Stimulated activated CD4-positive, alpha-beta T cell treated with anti-CD3 and anti-CD28 coated beads, Interleukin-2, amount 100 ng/mL, for 24 hours (primary cell): ENCODE measurements around the gene SNRPE.
A peak's percentile ranks its signal among the peaks of the same experiment; 100 is the strongest.
"Not testable (repeated sequence)": the region's sequence is repeated elsewhere in the genome, so short reads cannot be mapped to it uniquely, and the experiment has no call there.

Experiments
- DNase-seq, 2 donors: peaks; one replicate each; pipeline ENCODE4 v3.0.0-alpha.2; 2020

The SNRPE gene

DNA sequence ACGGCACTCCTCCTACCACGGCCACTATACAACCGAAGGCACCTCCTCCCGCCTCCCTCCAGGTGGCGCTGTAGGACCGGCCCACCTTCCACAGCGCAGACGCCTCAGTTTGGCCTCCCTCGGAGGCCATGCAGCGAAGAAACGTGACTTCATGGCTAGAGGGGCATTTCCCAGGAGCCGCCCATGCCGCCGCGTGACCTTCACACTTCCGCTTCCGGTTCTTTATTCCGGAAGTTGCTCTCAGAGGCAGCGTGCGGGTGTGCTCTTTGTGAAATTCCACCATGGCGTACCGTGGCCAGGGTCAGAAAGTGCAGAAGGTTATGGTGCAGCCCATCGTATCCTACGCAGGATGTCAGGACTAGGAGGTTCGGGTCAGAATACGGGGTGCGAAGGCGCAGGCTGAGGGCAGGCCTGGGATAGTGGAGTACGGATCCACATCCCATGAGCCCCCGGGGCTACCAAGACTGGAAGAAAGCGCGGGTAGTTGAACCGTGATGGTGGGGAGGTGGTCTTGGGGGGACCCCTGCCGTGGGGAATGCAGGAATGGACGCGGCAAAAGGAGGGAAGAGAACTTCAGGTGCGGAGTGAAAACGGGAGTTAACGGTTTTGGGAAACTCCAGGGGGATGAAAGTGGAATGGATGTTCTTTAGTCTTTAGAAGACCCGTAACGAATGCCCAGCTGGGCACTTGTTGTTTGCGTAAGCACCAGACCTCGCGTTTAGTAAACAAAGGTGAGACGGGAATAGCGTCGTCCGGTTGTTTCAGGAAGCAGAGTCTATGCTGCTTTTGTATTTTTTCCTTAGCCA, at the start of gene SNRPE:
Gene SNRPE, plus strand, starts transcription at position 221 of the 806 bp plus-strand sequence. Its CDS starts 61 bp downstream, at position 282.
- DNase-seq: peak; percentile 95 to 96

GRCh38 chr1:203813581-203814341, 47.6 kb upstream of the SNRPE start:
- no peak for DNase-seq

GRCh38 chr1:203818399-203818798, 43.0 kb upstream of the SNRPE start:
- DNase-seq: no peak

- DNase-seq: no peak
These were observed 38.1 kb upstream of the SNRPE start for GRCh38 chr1:203823306-203823705.

- DNase-seq: no peak
These were observed 35.2 kb upstream of the SNRPE start for GRCh38 chr1:203826175-203826574.

DNA sequence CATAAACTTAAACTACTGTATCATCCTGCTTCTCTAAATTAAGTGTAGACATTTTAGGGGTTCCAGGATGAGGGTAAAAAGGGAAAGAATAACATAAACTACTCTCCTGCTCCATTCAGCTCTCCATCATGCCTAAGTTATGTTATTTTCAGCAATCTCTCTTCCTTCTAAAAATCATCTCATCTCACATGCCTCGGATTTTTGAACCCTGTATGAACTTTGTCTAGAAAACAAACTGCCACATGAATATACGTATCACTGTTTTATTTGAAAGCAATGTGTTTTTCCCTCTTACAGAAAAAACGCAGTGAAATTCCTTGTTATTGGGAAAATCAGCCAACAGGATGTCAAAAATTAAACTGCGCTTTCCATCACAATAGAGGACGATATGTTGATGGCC, 33.4 kb upstream of the SNRPE start:
- no peak for DNase-seq

DNA sequence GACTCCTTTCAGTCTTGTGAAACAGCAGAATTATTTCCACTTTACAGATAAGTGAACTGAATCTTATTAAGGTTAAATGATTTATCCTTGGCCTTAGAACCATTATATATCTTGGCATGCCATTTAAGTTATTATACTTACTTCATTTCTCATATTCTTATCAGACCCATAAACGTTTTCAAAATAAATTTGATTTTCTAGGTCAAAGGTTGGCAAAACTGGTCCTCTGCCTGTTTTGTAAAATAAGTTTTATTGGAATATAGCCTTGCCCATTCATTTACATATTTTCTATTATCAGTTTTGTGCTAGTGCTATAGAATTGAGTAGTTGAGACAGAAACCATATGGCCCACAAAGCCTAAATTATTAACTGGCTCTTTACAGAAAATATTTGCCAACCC, 32.9 kb upstream of the SNRPE start:
- DNase-seq: no peak

- not testable (repeated sequence) for DNase-seq
These were observed 32.2 kb upstream of the SNRPE start for GRCh38 chr1:203829247-203829646.

DNA sequence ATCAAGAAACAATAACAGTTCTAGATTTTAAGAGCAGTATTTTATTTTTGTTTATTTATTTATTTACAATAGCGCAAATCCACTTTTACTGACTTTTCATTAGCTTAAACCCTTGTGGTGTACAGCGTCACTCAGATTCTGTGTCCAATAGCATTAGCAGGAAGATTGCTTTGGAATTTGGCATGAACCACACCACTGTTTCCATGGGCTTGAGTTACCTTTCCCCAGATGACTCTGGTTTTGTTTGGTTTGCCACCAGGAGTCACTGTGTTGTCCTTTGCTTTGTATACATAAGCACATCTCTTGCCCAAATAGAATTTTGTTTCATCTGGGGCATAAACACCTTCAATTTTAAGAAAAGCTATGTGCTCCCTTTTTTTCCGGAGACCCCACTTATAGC, 25.9 kb upstream of the SNRPE start:
- no peak for DNase-seq

GRCh38 chr1:203839081-203839480, 22.3 kb upstream of the SNRPE start:
- no peak for DNase-seq

DNA sequence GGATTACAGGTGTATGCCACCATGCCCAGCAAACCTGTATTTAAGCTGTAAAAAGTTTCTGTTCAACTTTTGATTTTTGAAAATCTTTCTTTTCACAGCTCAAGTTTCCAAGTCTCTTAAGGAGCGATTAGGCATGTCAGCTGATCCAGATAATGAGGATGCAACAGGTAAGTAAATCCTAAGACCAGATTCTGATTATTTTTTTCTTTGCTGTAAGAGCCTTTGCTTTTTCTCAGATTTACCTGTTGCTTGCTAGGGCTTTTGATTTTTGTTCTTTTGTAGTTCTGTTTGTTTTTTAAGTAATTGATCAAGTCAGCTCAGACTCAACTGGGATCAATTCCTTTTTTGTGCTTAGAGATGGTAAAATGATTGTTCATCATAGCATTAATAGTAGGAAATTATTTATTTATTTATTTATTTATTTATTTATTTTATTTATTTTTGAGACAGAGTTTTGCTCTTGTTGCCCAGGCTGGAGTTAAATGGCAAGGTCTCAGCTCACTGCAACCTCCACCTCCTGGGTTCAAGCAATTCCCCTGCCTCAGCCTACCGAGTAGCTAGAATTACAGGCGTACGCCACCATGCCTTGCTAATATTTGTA, 21.1 kb upstream of the SNRPE start:
- DNase-seq: no peak

DNA sequence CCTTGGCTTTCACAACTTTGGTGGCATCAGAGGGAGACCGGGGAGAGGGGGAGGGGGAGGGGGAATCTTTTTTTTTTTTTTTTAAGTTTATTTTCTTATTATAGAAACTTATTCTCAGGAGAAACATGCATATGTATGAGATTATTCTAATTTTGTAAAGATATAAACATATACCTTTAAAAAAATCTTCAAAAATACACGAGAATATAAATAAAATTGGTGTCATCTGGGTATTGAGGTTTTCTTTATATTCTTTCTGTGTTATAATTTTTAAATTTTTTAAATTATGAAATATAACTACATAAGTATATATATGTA, 18.9 kb upstream of the SNRPE start:
- no peak for DNase-seq

- no peak for DNase-seq
These were observed 18.0 kb upstream of the SNRPE start for GRCh38 chr1:203843435-203843834.

DNA sequence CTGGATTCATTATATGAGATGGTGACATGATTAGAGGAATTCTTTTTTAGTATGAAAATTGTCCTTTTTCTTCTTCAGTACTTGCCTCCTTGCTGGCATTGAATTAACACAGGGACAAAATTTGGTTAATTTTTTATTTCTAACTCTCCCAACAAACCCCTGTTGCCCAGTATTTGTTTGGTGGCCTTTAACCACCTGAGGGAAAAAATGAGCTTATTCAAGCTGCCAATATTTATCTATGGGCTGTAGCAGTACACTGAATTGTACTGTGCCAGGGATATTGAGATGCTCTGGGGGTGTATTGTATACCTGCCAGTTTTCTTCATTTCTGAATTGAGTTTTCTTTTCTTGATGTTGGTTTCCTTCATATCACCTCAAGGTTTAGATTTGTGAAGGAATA, 8.3 kb upstream of the SNRPE start:
- DNase-seq: not testable (repeated sequence)

- no peak for DNase-seq
These were observed 3.3 kb upstream of the SNRPE start for GRCh38 chr1:203858055-203858454.

DNA sequence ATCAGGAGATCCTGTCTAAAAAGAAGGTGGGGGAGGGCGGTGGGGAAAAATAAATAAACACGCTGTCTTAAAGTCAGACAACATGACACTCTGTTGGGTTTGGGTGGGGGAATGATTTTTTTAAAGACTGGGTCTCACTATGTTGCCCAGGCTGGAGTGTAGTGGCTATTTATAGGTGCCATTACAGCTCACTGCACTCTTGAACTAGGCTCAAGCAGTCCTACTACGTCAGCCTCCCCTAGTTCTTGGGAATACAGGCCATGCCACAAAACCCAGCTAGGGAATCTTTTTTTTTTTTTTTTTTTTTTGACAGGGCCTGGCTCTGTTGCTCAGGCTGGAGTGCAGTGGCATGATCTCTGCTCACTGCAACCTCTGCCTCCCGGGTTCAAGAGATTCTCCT, 2.4 kb upstream of the SNRPE start:
- DNase-seq: no peak

DNA sequence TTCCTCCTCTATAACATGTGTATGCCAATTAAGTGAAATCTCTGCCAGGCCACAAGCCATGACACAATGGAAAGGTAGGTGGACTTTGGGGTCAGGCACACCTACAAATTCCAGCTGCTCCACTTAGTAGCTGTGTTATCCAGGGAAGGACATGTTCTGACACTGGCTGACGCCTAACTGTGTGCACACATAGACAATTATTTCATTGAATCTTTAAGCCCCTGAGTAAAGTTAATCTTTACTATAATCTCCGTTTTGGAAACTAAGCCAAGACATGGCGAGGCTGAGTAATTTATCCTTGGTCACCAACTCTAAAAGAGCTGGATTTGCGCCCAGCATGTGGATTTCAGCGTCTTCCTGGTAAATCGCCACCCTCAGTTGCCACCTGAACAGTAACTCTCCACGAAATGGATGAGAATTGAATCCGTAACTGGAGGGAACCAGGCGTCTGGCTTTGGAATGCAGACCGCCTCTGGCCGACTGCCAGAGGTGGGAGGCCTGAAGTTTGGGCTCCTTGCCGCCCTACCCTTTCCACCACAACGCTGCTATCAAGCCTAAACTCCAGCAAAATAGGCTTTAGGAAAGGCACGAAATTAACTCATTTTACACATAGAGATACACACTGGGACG, 888 bp upstream of the SNRPE start:
- DNase-seq: no peak

GRCh38 chr1:203867802-203868201, 6.4 kb downstream of the SNRPE start:
- DNase-seq: no peak

DNA sequence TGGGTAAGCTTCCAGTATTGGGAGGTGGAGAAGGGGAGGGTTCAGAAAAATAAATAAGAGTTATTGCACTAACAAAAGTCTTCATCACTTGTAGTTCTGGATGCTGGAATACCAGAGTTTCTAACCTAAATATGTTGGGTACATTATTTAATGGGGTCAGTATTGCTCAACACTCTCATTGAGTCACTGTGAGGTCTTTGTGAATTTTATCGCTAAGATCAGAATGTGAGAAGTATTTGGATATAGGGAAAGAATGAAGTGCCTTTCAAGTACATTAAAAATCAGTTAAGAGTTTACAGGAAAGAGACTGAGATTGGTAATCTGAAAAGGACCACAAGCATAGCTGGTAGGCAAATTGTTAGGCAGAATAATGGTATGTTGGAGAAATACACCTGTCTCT, 8.8 kb downstream of the SNRPE start:
- DNase-seq: no peak

- no peak for DNase-seq
These were observed 9.9 kb downstream of the SNRPE start for GRCh38 chr1:203871114-203871880.

GRCh38 chr1:203873094-203873493, 11.7 kb downstream of the SNRPE start:
- no peak for DNase-seq

GRCh38 chr1:203878422-203878821, 17.0 kb downstream of the SNRPE start:
- no peak for DNase-seq

GRCh38 chr1:203880606-203881005, 19.2 kb downstream of the SNRPE start:
- no peak for DNase-seq
